Activated B cell treated with CpG ODN at 0.5 μM for 24 hours (primary cell): ENCODE results near the gene AMPD3. TPM values are rescaled to one million over a fixed set of nuclear protein-coding genes. Genes with fewer than 3 reads are reported as not detected.

Source experiments
- ATAC-seq: fragments of 200-7000 bp; cut with Tn5 transposase; one replicate; pipeline ENCODE4 v1.10.0; 2021; ENCODE audit warnings: low read depth, mild to moderate bottlenecking, moderate library complexity
- CTCF ChIA-PET: fragments of 350-600 bp; sonication (Branson Sonifier 250); formaldehyde crosslinking; loops from one replicate; lab custom pipeline; 2021; ENCODE audit warnings: antibody characterized with exemption; lab: Charles Lee
- POLR2A ChIA-PET: fragments of 350-600 bp; sonication (Branson Sonifier 250); formaldehyde crosslinking; loops from one replicate; lab custom pipeline; 2021; ENCODE audit warnings: antibody characterized with exemption; lab: Charles Lee
- DNase-seq: peaks from one replicate; pipeline ENCODE4 v3.0.0; 2022
- H3K27ac Mint-ChIP-seq: one replicate; pipeline ENCODE4 v1.8.0; 2020; ENCODE audit warnings: mixed read lengths
- H3K27me3 Mint-ChIP-seq: one replicate; pipeline ENCODE4 v1.8.0; 2021; ENCODE audit warnings: mixed read lengths
- H3K36me3 Mint-ChIP-seq: one replicate; pipeline ENCODE4 v1.8.0; 2021; ENCODE audit warnings: low read depth, mixed read lengths
- H3K4me1 Mint-ChIP-seq: one replicate; pipeline ENCODE4 v1.8.0; 2021; ENCODE audit warnings: mixed read lengths
- H3K4me3 Mint-ChIP-seq: one replicate; pipeline ENCODE4 v1.8.0; 2020; ENCODE audit warnings: mild to moderate bottlenecking, mixed read lengths
- H3K9me3 Mint-ChIP-seq: one replicate; pipeline ENCODE4 v1.8.0; 2020; ENCODE audit warnings: mixed read lengths
- intact Hi-C: fragments of 100-400 bp; cut with micrococcal nuclease; formaldehyde crosslinking; loops from one replicate; pipeline ENCODE4 v1.15.1; 2024
- total RNA-seq: library from RNA; stranded (reverse); gene quantifications from 2 replicates; pipeline ENCODE4 v1.2.3, GENCODE V29; 2022
- TF ChIP-seq, protein P1 (sequence below): fragments of 200-600 bp; IDR thresholded peaks from one replicate; pipeline ENCODE4 v1.8.0; 2022; ENCODE audit warnings: antibody characterized with exemption, mild to moderate bottlenecking

Gene AMPD3
- total RNA-seq, 1 donor from 2014 or later = 116 TPM

DNA sequence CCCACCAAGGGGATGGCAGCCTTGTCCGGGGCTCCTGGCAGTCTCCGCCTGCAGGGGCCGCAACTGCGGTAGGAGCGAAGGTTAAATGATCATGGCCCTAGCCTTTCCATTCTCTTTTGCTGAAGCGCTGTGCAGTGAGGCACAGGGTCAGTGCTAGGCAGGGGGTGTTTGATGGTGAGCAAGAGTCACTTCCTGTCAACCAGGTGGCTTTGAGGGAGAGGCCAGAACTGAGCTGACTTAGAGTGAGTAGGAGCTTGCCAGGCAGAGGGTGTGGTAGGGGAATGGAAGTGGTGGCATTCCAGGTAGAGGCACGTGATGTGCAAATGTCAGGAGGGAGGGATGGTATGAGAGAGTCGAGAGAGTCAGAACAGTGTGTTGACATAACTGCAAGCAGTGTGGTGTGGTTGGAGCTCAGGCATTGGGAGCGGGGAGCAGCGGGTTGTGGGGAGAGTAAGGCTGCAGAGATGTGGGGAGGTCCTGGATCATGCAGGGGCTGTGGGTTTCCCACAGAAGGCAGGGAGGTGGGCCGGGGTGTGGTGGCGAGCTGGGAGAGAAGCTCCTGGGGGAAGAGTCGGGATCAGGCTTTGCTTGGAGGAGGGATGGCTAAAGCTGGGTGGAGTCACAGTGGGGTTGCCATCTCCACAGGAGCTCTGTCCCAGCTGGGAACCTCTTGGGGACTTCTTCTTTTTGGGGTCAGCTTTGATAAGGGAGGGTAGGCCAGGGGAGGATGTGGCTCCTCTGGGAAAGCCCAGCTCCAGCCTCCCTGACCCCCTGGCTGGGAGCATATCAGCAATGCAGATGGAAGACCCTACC lies 33.3 kb downstream of the AMPD3 start:
- POLR2A ChIA-PET = interaction anchor here (0.7 to 6.5 kb wide), 16 partner anchors 9 to 1027 kb away, joined by 3 to 219 read pairs (median 6); partner anchors contain the start of genes AMPD3, RNF141 and ZNF143
- Mint-ChIP-seq H3K4me1 (peaks cover 43% of the 10 kb centered on the region), H3K27me3 (no peaks in the 10 kb centered on the region), H3K36me3 (peaks cover 89% of the 10 kb centered on the region), H3K9me3 (no peaks in the 10 kb centered on the region), H3K27ac (peak overlapping the region; percentile 91), H3K4me3 (peak overlapping the region; percentile 66)
- ATAC-seq = peak; percentile 41
- peak; percentile 50 for DNase-seq
- intact Hi-C loops = loop anchor here (2.0 kb wide), 1 partner anchor 52 kb away; the partner anchor contains the start of gene RNF141
- CTCF ChIA-PET = interaction anchor here (0.6 to 2.3 kb wide), 13 partner anchors 16 to 244 kb away, joined by 3 to 16 read pairs (median 4); partner anchors contain the start of genes AMPD3 and RNF141
- TF ChIP-seq, protein P1, sequence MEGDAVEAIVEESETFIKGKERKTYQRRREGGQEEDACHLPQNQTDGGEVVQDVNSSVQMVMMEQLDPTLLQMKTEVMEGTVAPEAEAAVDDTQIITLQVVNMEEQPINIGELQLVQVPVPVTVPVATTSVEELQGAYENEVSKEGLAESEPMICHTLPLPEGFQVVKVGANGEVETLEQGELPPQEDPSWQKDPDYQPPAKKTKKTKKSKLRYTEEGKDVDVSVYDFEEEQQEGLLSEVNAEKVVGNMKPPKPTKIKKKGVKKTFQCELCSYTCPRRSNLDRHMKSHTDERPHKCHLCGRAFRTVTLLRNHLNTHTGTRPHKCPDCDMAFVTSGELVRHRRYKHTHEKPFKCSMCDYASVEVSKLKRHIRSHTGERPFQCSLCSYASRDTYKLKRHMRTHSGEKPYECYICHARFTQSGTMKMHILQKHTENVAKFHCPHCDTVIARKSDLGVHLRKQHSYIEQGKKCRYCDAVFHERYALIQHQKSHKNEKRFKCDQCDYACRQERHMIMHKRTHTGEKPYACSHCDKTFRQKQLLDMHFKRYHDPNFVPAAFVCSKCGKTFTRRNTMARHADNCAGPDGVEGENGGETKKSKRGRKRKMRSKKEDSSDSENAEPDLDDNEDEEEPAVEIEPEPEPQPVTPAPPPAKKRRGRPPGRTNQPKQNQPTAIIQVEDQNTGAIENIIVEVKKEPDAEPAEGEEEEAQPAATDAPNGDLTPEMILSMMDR = no peak

DNA sequence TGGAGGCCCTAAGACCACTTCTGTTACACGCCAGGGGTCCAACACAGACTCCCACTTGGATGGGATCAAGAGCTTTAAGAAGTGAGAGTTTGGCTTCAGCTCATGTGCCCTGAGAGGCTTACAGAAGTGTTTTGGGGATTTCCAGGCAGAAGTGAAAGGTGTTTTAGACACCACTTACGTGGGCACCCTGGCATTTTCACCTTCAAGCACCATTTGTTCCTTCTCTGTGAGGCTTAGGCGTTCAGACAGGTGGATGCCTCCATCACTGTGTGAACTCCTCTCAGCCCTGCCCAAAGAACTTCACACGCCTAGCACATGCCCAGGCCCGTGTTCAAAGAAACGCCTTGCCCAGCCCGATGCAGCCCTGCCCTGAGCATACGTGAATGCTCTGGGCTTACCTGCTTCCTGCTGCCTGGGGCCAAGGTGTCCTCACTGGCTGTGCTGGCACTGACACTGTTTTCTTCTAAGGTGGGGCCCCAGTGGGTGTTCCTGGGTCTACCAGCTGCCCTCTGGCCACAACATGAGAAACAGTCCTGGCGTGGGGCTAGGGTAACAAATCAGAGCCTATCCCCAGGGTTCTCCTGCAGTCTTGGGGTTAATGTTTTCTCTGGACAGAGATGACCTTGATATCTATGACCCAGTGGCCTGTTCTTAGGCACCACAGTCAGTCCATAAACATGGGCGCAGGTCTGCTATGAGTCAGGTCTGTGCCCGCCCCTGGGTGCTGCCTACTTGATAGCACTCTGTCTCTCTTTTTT lies 34.0 kb downstream of the AMPD3 start:
- CTCF ChIA-PET = interaction anchor here (0.6 to 2.3 kb wide), 14 partner anchors 16 to 243 kb away, joined by 3 to 16 read pairs (median 4); partner anchors contain the start of genes AMPD3 and RNF141
- Mint-ChIP-seq H3K27me3 (no peaks in the 10 kb centered on the region), H3K27ac (peak overlapping the region; percentile 91), H3K4me1 (peaks cover 43% of the 10 kb centered on the region), H3K36me3 (peaks cover 91% of the 10 kb centered on the region), H3K4me3 (peak overlapping the region; percentile 66), H3K9me3 (no peaks in the 10 kb centered on the region)
- intact Hi-C loops = loop anchor here (1.0 to 2.0 kb wide), 5 partner anchors 14 to 246 kb away; partner anchors contain the start of gene RNF141
- DNase-seq (peak; percentile 51), ATAC-seq (peak; percentile 93)
- TF ChIP-seq, protein P1 = no peak
- POLR2A ChIA-PET = interaction anchor here (0.7 to 6.5 kb wide), 15 partner anchors 9 to 1028 kb away, joined by 3 to 219 read pairs (median 7); partner anchors contain the start of genes AMPD3, RNF141 and ZNF143

DNA sequence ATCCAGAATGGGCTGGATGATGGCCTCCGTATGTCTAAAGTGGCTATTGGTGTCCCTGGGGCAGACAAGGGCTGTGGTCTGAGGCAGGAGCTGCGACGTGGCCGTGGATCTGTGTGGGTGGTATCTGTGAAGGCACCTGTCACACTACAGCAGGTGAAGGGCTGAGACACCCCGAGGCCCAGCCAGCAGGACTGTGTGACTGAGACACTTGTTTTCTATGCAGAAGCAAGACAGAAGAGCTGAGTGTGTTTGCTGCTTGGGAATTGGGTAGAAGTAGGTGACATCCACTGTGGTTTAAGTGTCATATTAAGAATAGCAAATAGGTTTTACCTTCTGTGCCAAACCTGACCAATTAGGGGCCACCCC lies 35.0 kb downstream of the AMPD3 start:
- CTCF ChIA-PET = interaction anchor here (1.3 to 2.3 kb wide), 2 partner anchors 34 to 76 kb away, joined by 6 to 16 read pairs; partner anchors contain the start of gene AMPD3

GRCh38 chr11:10490398-10491241 lies 35.6 kb downstream of the AMPD3 start:
- no peaks in the 10 kb centered on the region for H3K27me3 Mint-ChIP-seq
- TF ChIP-seq, protein P1 = no peak
- no peak for ATAC-seq
- ChIA-PET CTCF (interaction anchor here (1.3 to 2.3 kb wide), 2 partner anchors 35 to 77 kb away, joined by 6 to 16 read pairs; partner anchors contain the start of gene AMPD3), POLR2A (interaction anchor here (1.4 to 6.5 kb wide), 3 partner anchors 34 to 49 kb away, joined by 3 to 219 read pairs (median 20); partner anchors contain the start of gene AMPD3)
- H3K4me3 Mint-ChIP-seq = no peak overlapping the region
- no peak for DNase-seq
- peaks cover 91% of the 10 kb centered on the region for H3K36me3 Mint-ChIP-seq
- intact Hi-C loops = loop anchor here (5.0 kb wide), 1 partner anchor 37 kb away; no protein-coding TSS in a partner anchor
- no peaks in the 10 kb centered on the region for H3K9me3 Mint-ChIP-seq
- peaks cover 43% of the 10 kb centered on the region for H3K4me1 Mint-ChIP-seq
- peak overlapping the region; percentile 91 for H3K27ac Mint-ChIP-seq

More for the DNA sequence above, 35.0 kb downstream of the AMPD3 start:
- DNase-seq (no peak), ATAC-seq (no peak)
- Mint-ChIP-seq H3K27ac (peak overlapping the region; percentile 91), H3K9me3 (no peaks in the 10 kb centered on the region), H3K36me3 (peaks cover 91% of the 10 kb centered on the region), H3K4me3 (no peak overlapping the region), H3K4me1 (peaks cover 43% of the 10 kb centered on the region), H3K27me3 (no peaks in the 10 kb centered on the region)
- TF ChIP-seq, protein P1 = no peak
- intact Hi-C loops = loop anchor here (5.0 kb wide), 1 partner anchor 37 kb away; no protein-coding TSS in a partner anchor
- POLR2A ChIA-PET = interaction anchor here (2.8 to 6.5 kb wide), 2 partner anchors 34 to 48 kb away, joined by 20 to 219 read pairs; partner anchors contain the start of gene AMPD3
